ENCODE results near the gene CYP27C1. TPM values are rescaled to one million over a fixed set of nuclear protein-coding genes. Genes with fewer than 3 reads are reported as not detected.
"Not testable (repeated sequence)": the region's sequence is repeated elsewhere in the genome, so short reads cannot be mapped to it uniquely, and the experiment has no call there.

The CYP27C1 gene
- total and polyA plus RNA-seq, 7 donors, result 0.27 to 0.83 (median 0.58) TPM; not detected in 1

- WGBS, 2 donors, result 2% methylated on average over 35 of the region's 35 CpGs
- Histone ChIP-seq H3K36me3 (no peaks in the 10 kb centered on the region), H3K27ac (peak overlapping the region in 2 of 4 donors; percentile 30 to 32), H3K9me3 (no peaks in the 10 kb centered on the region), H3K27me3 (peaks cover 8 to 55% (median 24%) of the 10 kb centered on the region in 3 donors), H3K4me3 (peak overlapping the region; percentile 47 to 60 (median 53)), H3K4me1 (peaks cover 0 to 24% (median 19%) of the 10 kb centered on the region in 4 donors)
- intact Hi-C loops (cut with DNase I), result loop anchor here (1.0 to 5.0 kb wide), 2 partner anchors 42 to 111 kb away; partner anchors contain the start of gene BIN1
- DNase-seq, result no peak
- TF ChIP-seq POLR2A (IDR thresholded peaks at IDR 0.05) (no peak), EP300 (IDR thresholded peaks at IDR 0.05) (no peak), POLR2AphosphoS5 (IDR thresholded peaks at IDR 0.05) (no peak), CTCF (IDR thresholded peaks at IDR 0.05) (no peak)
These were observed 1.3 kb downstream of the CYP27C1 start for GRCh38 chr2:127218812-127219170.

GRCh38 chr2:127217470-127218325, 2.4 kb downstream of the CYP27C1 start:
- intact Hi-C loops (cut with DNase I), result loop anchor here (5.0 kb wide), 1 partner anchor 110 kb away; the partner anchor contains the start of gene BIN1
- Histone ChIP-seq H3K9me3 (no peaks in the 10 kb centered on the region), H3K36me3 (no peaks in the 10 kb centered on the region), H3K27me3 (peaks cover 8 to 55% (median 24%) of the 10 kb centered on the region in 3 donors), H3K4me1 (peaks cover 0 to 24% (median 19%) of the 10 kb centered on the region in 4 donors), H3K27ac (no peak overlapping the region), H3K4me3 (no peak overlapping the region)
- no peak for TF ChIP-seq CTCF (IDR thresholded peaks at IDR 0.05)
- no peak for TF ChIP-seq POLR2AphosphoS5 (IDR thresholded peaks at IDR 0.05)
- no peak for TF ChIP-seq EP300 (IDR thresholded peaks at IDR 0.05)
- no peak for TF ChIP-seq POLR2A (IDR thresholded peaks at IDR 0.05)
- WGBS, 2 donors, result 58 to 73% methylated on average over 14 of the region's 14 CpGs
- DNase-seq, result no peak

GRCh38 chr2:127216593-127216992, 3.5 kb downstream of the CYP27C1 start:
- no peaks in the 10 kb centered on the region for H3K36me3 ChIP-seq
- H3K4me1 ChIP-seq, result peaks cover 0 to 24% (median 19%) of the 10 kb centered on the region in 4 donors
- no peak for DNase-seq
- 98 to 100% methylated on average over 1 of the region's 1 CpG for WGBS, 2 donors
- no peak overlapping the region for H3K4me3 ChIP-seq
- no peaks in the 10 kb centered on the region for H3K9me3 ChIP-seq
- intact Hi-C loops (cut with DNase I), result loop anchor here (5.0 kb wide), 1 partner anchor 109 kb away; the partner anchor contains the start of gene BIN1
- TF ChIP-seq POLR2AphosphoS5 (IDR thresholded peaks at IDR 0.05), result no peak
- no peak for TF ChIP-seq POLR2A (IDR thresholded peaks at IDR 0.05)
- TF ChIP-seq CTCF (IDR thresholded peaks at IDR 0.05), result no peak
- TF ChIP-seq EP300 (IDR thresholded peaks at IDR 0.05), result no peak
- no peak overlapping the region for H3K27ac ChIP-seq
- peaks cover 8 to 44% (median 24%) of the 10 kb centered on the region in 3 donors for H3K27me3 ChIP-seq

- Histone ChIP-seq H3K4me3 (no peak overlapping the region), H3K27me3 (peaks cover 8 to 39% (median 21%) of the 10 kb centered on the region in 3 donors), H3K27ac (no peak overlapping the region), H3K4me1 (peaks cover 0 to 24% (median 19%) of the 10 kb centered on the region in 4 donors), H3K36me3 (no peaks in the 10 kb centered on the region), H3K9me3 (no peaks in the 10 kb centered on the region)
- intact Hi-C loops (cut with DNase I), result loop anchor here (5.0 kb wide), 1 partner anchor 109 kb away; the partner anchor contains the start of gene BIN1
- TF ChIP-seq CTCF (IDR thresholded peaks at IDR 0.05) (no peak), EP300 (IDR thresholded peaks at IDR 0.05) (no peak), POLR2AphosphoS5 (IDR thresholded peaks at IDR 0.05) (no peak), POLR2A (IDR thresholded peaks at IDR 0.05) (no peak)
- 86 to 90% methylated on average over 2 of the region's 2 CpGs for WGBS, 2 donors
- no peak for DNase-seq
These were observed 4.0 kb downstream of the CYP27C1 start for GRCh38 chr2:127216095-127216494.

- DNase-seq; intact Hi-C loops (cut with DNase I); H3K4me1 ChIP-seq; H3K4me3 ChIP-seq; H3K9me3 ChIP-seq; H3K27ac ChIP-seq; H3K36me3 ChIP-seq: not testable (repeated sequence)
- 85 to 91% methylated on average over 2 of the region's 2 CpGs for whole genome bisulfite sequencing, 2 donors
- H3K27me3 ChIP-seq, result peaks cover 2 to 20% (median 14%) of the 10 kb centered on the region in 3 donors
These were observed 5.9 kb downstream of the CYP27C1 start for GRCh38 chr2:127214201-127214600.
